ENCODE data around the gene TNKS2.
"Not testable (repeated sequence)": the region's sequence is repeated elsewhere in the genome, so short reads cannot be mapped to it uniquely, and the experiment has no call there.

The TNKS2 gene

DNA sequence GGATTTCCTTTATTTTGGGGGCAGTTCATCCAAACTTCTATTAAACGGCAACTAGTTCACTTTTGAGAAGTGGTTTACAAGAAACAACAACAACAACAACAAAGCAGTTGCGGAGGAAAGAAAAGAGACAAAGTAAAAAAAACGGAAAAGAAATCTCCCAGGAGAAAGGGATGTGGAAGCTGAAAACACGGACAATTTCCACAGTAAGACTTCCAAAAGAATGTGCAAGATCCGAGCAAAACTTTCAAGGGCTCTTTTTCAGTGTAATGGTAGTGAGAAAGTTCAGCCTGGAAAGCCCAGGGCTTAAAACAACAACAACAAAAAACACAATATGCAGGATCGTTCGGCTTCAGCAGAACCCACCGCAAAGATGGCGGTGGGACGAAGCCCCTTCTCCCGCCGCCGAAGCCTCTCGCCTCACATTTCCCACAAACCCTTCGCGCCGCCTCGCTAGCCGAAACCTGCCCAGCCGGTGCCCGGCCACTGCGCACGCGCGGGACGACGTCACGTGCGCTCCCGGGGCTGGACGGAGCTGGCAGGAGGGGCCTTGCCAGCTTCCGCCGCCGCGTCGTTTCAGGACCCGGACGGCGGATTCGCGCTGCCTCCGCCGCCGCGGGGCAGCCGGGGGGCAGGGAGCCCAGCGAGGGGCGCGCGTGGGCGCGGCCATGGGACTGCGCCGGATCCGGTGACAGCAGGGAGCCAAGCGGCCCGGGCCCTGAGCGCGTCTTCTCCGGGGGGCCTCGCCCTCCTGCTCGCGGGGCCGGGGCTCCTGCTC, at the start of gene TNKS2:
Gene TNKS2, plus strand, starts transcription at position 553 of the 775 bp plus-strand sequence. CDS start 265 bp downstream, outside the sequence.
- DNase-seq, result peak; percentile 92

DNA sequence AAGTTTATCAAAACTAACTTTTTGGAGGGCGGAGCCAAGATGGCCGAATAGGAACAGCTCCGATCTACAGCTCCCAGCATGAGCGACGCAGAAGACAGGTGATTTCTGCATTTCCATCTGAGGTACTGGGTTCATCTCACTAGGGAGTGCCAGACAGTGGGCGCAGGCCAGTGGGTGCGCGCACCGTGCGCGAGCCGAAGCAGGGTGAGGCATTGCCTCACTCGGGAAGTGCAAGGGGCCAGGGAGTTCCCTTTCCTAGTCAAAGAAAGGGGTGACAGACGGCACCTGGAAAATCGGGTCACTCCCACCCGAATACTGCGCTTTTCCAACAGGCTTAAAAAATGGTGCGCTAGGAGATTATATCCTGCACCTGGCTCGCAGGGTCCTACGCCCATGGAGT, 48.6 kb upstream of the TNKS2 start:
- DNase-seq, result not testable (repeated sequence)

DNA sequence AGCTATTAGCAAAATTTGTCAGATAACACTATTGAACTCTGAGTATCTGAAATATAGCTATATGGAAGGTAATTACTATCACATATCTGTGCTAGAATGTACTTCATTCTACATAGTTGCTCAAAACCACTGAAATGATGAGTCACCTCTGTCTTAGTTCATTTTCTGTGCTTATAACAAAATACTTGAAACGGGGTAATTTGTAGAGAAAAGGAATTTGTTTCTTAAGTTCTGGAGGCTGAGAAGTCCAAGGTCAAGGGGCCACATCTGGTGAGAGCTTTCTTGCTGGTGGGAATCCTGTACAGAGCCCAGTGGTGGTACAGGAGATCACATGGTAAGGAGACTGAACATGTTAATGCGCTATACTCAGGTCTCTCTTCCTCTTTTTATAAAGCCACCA, 41.9 kb upstream of the TNKS2 start:
- no peak for DNase-seq

DNA sequence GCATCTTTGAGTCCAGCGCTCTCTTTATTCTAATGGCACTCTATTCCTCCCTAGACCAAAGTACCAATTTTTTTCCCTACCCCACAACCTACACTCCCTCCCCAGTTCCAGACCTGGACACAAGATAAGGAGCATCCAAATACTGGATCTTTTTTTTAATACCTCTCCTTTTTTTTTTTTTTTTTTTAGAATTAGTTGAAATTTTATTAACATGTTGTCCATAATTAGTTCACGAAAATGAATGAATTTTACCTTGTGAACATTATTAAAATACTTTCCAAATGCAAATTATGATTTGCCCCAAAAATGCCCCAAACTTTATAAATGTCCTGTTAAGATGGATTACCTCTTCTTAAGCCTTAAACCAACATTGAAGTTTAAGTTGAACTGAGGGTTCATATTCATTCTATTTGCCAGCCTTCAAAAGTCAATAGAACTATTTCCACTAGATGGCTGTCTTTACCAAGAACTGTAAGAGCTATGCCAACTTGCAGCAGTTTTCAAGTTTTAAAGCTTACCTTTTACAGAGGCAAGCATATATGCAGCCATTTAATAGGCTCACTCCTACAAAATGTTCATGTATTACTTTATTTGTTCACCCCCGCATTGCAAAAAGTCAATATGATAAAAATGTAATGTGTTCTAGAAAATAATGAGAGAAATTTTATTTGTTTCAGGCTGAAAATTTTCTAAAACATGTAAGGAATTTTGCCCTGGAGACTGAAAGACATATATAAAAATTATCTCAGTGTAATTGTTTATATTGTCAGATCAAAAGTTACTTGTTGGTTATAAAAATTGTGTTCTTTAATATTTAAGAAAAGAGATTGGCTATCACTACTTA, 39.7 kb upstream of the TNKS2 start:
- DNase-seq, result no peak

DNA sequence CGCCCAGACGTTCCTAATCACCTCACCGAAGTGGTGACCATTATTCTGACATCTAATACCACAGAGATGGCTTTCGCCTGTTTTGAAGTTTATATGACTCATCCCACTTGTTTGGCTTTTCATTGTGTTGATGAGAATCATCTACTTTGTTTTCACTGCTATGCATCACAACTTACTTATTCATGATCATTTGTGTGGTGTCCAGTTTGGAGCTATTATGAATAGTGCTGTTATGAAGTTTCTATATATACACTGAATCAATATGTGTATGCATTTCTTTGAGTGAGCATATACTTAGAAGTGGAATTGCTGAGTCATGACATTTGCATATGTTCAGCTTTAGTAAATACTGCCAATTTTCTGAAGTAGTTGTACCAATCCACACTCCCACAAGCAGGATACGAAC, 38.6 kb upstream of the TNKS2 start:
- DNase-seq, result no peak

DNA sequence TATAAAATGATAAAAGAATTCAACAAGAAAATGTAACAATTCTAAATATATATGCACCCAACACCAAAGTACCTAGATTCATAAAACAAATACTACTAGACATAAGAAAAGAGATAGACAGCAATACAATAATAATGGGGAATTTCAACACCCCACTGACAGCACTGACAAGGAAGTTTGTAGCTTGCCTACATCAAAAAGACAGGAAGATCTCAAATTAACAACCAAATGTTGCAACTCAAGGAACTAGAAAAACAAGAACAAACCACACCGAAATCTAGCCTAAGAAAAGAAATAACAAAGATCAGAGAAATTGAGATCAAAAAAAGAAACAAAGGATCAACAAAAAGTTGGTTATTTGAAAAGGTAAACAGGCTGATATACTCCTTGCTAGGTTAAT, 36.5 kb upstream of the TNKS2 start:
- DNase-seq, result no peak

DNA sequence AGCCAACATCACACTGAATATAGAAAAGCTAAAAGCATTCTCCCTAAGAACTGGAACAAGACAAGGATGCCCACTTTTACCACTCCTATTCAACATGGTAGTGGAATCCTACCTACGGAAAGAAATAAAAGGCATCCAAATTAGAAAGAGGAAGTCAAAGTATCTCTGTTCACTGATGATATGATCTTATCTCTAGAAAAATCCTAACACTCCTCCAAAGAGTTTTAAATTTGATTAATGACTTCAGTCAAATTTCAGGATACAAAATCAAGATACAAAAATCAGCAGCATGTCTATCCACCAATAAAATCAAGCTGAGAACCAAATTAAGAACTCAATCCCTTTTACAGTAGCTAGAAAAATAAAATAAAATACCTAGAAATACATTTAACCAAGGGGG, 35.3 kb upstream of the TNKS2 start:
- DNase-seq, result no peak

DNA sequence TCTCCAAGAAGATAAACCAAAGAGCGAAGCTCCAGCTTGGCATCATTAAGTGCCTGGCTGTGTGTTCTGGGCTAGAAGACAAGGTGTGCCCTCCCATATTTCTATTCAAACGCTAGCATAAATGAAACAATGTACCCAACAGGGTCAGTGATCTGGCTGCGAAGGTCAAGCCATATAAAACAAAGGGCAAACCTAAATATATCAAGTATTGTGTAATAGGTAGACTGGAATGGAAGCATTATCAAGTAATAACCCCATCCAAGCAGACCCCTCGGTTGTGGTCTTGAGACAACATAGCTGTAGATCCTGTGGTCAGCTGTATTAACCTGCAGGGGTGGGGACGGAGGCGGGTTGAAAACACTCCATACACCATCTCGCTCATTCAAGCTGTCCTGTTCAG, 31.6 kb upstream of the TNKS2 start:
- DNase-seq, result no peak

DNA sequence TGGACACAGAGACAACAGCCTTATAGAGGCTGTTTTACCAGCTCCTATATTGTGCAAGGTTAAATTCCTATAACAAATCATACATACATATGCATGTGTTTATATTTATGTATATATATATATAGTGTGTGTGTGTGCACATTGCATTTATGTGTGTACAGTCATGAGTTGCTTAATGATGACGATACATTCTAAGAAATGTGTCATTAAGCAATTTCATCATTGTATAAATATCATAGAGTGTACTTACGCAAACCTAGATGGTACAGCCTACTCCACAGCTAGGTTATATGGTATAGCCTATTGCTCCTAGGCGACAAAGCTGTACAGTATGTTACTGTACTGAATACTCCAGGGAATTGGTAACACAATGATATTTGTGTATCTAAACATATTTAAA, 30.1 kb upstream of the TNKS2 start:
- no peak for DNase-seq

DNA sequence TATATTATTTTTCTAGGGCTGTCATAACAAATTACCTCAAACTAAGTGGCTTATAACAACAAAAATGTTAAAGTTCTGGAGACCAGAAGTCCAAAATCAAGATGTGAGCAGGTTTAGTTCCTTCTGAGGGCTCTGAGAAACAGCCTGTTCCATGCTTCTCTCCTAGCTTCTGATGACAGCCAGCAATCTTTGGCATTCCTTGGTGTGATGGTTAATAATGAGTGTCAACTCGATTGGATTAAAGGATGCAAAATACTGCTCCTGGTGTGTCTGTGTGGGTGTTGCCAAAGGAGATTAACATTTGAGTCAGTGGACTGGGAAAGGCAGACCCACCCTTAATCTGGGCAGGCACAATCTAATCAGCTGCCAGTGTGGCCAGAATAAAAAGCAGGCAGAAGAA, 26.3 kb upstream of the TNKS2 start:
- DNase-seq, result no peak

DNA sequence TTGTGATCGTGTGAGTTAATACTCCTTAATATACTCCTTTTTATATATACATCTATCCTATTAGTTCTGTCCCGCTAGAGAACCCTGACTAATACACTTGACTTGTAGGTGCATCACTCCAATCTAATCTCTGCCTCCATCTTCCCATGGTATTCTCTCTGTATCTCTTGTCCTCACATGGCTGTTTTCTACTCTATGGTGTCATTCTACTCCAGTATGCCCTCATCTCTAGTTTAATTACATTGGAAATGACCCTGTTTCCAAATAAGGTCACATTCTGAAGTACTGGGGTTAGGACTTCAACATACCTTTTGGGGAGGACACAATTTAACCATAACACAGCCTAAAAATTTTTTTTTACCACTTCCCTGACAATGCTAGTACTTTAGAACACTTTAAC, 25.8 kb upstream of the TNKS2 start:
- no peak for DNase-seq

DNA sequence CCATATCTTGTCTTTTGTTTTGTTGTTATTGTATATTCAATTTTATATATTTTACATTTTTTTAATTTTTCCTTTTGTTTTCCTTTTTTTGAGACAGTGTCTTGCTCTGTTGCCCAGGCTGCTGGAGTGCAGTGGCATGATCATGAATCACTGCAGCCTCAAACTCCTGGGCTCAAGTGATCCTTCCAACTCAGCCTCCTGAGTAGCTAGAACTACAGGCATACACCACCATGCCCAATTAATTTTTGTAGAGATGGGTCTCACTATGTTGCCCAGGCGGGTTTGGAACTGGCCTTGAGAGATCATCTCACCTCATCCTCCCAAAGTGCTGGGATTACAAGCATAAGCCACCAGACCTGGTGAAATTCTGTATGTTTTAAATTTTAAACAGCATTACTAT, 25.4 kb upstream of the TNKS2 start:
- no peak for DNase-seq

DNA sequence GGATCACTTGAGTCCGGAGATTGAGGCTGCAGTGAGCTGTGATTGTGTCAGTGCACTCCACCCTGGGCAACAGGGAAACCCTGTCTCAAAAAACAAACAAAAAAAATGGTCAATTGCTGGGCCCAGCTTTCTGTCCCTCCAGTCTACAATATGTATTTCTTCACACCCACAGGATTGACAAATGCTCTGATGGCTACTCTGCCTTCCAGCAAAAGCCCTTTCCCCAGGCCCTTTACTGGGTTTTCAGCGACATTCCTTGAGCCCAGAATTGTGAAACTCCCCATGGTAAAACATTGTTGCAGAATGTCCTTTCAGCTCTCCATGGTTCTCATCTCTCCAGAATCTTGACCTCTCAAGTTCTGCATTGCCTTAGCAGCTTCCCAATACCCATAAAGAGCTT, 23.7 kb upstream of the TNKS2 start:
- DNase-seq, result no peak

DNA sequence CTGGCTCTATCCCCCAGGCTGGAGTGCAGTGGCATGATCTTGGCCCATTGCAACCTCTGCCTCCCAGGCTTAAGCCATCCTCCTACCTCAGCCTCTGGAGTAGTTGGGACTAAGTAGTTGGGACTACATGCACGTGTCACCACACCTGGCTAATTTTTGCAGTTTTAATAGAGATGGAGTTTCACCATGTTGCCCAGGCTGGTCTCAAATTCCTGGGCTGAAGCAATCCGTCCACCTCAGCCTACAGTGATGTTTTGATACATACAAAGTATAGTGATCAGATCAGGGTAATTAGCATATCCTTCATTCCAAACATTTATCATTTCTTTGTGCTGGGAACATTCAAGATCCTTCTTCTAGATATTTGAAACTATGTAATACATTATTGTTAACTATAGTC, 22.5 kb upstream of the TNKS2 start:
- DNase-seq, result no peak

DNA sequence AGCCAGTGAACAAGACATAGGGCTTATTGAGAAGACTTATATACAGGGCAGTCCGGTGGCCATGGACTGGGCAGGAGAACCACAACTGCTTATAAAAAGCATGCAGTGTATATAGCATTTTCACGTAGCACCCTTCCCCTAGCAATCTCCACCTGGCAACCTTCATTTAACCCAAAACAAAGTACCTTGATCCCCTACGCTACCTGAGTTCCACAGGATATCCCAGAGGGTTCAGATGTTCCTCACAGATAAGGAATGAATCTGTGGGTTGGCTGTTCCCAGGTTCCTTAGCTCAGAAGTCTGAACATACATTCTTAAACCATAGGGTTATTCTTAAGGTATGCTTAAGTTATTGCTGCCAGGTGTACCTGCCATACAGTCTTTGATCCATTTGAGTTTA, 22.0 kb upstream of the TNKS2 start:
- no peak for DNase-seq

DNA sequence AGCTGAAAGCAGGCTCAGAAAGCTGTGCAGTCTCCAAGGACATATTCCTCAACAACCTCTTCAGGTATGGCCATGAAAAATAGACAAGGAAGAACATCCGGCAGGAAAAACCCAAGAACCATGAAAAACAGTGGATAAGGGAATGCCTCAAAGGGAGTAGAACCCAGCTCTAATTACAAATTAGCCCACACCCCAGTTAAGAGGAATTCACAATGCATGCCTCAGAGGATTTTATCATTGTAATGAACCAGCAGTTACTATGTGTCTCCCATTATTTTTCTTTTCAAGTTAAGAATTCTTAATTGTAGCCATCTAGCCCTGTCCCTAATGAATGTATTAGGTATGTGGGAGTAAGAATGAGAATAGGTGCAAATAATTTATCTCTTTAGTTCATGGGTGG, 19.7 kb upstream of the TNKS2 start:
- DNase-seq, result no peak

DNA sequence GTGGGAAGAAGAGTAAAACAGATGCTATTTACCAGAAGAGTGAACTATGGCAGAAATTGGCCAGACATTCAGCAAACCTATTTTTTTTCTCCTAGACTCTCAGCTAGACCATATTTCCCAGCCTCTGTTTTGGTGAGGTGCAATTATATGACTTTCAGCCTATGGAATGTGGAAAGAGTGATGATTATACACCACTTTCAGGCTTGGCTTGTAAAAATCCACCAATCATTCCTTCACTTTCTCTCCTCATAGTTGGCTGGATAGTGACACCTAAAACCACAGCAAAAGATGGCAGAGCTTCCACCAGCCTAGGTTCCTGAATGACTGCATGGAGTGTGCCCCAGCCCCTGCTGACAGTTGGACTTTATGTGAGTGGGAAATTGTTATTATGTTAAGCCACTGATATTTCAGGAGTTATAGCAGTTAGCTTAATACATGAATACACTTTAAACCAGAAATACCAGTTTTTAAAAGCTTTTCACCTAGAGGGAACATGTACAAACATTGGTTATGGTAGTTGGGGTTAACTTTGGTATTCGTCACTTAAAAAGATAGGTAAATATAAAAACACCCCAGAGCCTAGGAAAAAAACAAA, 19.1 kb upstream of the TNKS2 start:
- DNase-seq, result no peak

DNA sequence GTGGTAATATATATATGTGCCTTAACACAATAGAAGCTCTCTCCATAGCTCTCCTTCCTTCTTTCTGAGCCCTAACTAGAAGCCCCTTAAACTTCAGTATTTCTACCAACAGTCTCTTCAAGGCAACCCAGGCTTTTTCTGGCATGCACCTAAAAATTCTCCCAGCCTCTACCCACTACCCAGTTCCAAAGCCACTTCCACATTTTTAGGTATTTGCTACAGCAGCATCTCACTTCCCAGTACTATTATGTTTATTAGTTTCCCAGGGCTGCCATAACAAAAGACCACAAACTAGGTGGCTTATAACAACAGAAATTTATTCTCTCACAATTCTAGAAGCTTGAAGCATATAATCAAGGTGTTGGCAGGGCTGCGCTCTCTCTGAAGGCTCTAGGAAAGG, 15.7 kb upstream of the TNKS2 start:
- DNase-seq, result no peak

DNA sequence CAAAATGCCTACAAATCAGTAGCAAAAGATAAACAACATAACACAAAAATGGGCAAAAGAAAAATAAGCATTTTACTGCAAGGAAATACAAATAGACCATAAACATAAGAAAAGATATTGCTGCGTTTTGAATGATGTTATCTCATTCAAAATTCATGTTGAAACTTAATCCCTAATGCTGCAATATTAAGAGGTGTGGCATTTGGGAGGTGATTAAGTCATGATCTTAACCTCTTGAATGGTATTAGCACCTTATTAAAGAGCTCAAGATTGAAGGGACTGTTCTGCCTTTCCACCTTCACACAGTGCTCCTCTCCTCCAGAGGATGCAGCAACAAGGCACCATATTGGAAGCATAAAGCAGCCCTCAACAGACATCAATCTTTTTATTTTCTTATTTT, 12.4 kb upstream of the TNKS2 start:
- no peak for DNase-seq

DNA sequence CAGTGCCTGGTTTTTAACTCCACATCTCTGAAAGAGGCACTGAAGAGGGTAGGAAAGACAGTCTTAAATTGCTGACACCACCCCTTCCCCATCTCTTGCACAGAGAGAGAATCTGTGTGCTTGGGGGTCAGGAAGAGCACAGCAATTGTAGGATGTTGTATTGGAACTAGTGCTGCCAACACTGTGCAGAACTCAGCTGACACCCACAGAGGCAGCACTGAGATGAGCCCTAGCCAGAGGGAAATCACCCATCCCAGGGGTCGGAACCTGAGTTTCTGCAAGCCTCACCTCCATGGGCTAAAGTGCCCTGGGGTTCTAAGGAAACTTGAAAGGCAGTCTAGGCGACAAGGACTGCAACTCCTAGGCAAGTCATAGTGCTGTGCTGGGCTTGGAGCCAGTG, 11.0 kb upstream of the TNKS2 start:
- DNase-seq, result no peak

DNA sequence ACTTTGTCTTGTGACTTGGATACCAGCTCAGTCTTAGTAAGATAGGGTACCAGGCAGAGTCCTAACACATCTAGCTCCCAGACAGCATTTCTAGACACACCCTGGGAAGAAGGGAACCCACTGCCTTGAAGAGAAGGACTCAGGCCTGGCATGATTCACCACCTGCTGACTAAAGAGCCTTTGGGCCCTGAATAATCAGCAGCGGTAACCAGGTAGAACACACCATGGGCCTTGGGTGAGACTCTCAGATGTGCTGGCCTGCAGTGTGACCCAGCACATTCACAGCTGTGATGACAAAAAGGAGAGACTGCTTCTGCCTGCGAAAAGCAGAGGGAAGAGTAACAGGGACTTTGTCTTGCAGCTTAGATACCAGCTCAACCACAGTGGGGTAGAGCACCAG, 10.4 kb upstream of the TNKS2 start:
- DNase-seq, result no peak

DNA sequence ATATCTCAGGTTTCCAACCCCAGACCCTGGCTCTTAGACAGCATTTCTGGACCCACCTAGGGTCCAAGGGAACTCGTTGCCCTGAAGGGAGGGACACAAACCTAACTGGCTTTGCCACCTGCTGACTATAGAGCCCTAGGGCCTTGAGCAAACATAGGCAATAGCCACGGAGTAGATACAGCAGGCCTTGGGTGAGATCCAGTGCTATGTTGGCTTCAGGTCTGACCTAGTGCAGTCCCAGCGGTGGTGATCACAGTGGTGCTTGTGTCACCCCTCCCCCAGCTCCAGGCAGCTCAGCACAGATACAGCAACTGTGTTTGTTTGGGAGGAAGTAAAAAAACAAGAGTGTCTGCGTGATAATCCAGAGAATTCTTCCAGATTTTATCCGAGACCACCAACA, 9.7 kb upstream of the TNKS2 start:
- no peak for DNase-seq

DNA sequence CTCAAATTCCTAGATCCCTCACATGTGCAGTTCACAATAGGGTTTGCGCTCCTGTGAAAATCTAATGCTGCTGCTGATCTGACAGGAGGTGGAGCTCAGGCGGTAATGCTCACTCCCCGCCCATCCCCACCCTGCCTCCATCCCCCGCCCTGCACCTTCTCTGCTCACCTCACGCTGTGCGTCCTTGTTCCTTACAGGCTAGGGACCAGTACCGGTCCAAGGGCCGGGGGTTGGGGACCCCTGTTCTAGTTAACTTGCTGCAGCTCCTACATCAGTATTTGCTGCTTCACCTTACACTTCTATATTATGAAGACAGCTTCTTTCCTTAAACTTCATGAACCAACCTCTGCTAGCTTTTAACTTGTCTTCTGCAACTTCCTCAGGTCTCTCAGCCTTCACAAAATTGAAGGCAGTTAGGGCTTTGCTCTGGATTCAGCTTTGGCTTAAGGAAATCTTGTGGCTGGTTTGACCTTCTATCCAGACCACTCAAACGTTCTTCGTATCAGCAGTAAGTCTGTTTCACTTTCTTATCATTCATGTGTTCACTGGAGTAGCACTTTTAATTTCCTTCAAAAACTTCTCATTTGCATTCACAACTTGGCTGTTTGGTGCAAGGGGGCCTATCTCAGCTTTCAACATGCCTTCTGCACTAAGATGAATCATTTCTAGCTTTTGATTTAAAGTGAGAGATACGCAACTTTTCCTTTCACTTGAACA, 1.7 kb upstream of the TNKS2 start:
- peak; percentile 62 for DNase-seq
